GM12872 (cell line): ENCODE results near the gene IL1R2.

ENCODE experiments used
- CTCF ChIP-seq: IDR thresholded peaks from 3 replicates; pipeline ENCODE4 v1.5.1; 2011; ENCODE audit warnings: low read depth, mild to moderate bottlenecking, low read length, moderate library complexity; ENCODE audit not compliant: insufficient read depth

Gene IL1R2

GRCh38 chr2:102049756-102050443 lies 58.1 kb downstream of the IL1R2 start:
- TF ChIP-seq CTCF = no peak

DNA sequence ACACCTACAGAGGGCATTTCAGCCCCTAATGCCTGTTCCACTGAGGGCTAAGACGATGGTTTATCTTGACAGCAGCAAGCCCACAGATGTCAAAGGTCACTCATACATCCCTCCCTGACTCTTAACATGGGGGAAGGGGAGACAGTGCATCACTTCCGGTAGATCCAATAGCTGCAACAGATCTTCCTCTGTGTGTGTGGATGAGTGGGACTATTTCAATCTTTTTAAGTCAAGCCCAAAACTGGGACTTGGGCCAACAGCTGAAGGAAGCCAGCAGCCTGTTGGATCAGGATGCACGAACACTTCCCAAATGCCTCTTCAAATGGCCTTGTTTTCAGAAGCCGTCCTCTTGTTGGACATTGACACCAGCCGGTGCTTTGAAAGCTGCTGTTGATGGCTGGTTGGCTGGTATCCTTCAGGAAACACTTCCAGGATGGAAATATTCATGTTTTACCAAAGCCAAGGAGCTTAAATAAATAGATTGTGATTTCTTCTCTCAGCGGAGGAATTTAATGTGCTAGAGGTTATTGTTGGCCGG lies 59.2 kb downstream of the IL1R2 start:
- TF ChIP-seq CTCF = no peak

DNA sequence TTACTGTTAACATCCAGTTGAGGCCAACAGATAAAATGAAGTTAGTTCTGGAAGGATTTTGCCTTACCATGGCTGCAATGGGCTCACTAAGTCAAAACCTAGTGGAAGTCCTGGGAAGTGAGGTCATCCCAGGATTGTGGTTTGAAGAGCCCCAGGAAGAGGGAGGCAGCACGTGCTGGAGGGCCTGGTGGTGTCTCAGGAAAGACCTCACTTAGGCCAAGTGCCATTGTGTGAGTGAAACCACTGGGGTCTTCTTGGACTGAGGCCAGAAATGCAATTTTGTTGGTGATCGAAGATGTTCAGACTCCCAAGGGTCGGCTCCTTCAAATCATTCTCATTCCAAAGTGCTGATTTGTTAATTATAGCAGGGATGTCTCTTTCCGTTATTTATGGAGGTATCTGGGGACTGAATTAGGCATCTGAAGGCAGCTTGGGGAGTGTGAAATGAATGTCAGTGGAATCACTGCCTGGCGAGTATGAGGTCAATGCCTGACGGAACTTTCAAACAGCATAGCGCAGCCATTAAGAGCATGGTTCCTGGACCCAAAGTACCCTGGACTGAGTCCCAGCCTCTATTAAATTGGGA lies 60.0 kb downstream of the IL1R2 start:
- no peak for TF ChIP-seq CTCF

GRCh38 chr2:102052365-102052764 lies 60.6 kb downstream of the IL1R2 start:
- TF ChIP-seq CTCF = no peak

GRCh38 chr2:102053096-102053495 lies 61.3 kb downstream of the IL1R2 start:
- no peak for TF ChIP-seq CTCF

GRCh38 chr2:102055346-102055990 lies 63.7 kb downstream of the IL1R2 start:
- TF ChIP-seq CTCF = no peak

DNA sequence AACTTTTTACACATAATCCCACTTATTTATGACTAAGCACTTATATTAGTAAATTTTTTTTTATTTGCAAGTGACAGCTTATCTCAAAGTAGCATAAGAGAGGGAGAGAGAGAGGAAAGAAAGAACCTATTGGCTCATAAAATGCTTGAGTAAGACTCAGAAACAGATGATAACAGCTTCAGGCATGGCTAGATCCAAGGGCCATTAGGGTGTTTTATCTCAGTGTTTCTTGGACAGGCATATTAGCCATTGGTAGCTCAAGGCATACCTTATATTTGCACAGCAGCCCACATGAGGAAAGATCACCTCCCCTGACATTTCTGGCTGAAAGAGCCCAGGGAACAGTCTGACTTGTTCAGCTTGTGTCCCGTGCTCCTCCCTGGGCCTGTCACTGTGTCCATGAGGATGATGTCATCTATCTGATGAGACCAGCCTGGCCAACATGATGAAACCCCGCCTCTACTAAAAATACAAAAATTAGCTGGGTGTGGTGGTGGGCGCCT lies 64.4 kb downstream of the IL1R2 start:
- TF ChIP-seq CTCF = no peak
